ENCODE results near the gene TBX4.

Gene TBX4

GRCh38 chr17:61465550-61466237, 13.5 kb downstream of the TBX4 start:
- TF ChIP-seq, protein P1, sequence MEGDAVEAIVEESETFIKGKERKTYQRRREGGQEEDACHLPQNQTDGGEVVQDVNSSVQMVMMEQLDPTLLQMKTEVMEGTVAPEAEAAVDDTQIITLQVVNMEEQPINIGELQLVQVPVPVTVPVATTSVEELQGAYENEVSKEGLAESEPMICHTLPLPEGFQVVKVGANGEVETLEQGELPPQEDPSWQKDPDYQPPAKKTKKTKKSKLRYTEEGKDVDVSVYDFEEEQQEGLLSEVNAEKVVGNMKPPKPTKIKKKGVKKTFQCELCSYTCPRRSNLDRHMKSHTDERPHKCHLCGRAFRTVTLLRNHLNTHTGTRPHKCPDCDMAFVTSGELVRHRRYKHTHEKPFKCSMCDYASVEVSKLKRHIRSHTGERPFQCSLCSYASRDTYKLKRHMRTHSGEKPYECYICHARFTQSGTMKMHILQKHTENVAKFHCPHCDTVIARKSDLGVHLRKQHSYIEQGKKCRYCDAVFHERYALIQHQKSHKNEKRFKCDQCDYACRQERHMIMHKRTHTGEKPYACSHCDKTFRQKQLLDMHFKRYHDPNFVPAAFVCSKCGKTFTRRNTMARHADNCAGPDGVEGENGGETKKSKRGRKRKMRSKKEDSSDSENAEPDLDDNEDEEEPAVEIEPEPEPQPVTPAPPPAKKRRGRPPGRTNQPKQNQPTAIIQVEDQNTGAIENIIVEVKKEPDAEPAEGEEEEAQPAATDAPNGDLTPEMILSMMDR (IDR thresholded peaks at IDR 0.05; ENCODE audit: insufficient read depth, missing control alignments), result no peak
- DNase-seq (ENCODE audit: insufficient read length, low spot score) (no peak), FAIRE-seq (no peak)

- TF ChIP-seq, protein P1 (IDR thresholded peaks at IDR 0.05; ENCODE audit: insufficient read depth, missing control alignments), result no peak
- no peak for FAIRE-seq
Measured at GRCh38 chr17:61466246-61466645, 14.0 kb downstream of the TBX4 start.

GRCh38 chr17:61467416-61468262, 15.4 kb downstream of the TBX4 start:
- FAIRE-seq (no peak), DNase-seq (ENCODE audit: insufficient read length, low spot score) (no peak)

More at GRCh38 chr17:61466246-61466645, 14.0 kb downstream of the TBX4 start:
- DNase-seq (ENCODE audit: insufficient read length, low spot score), result no peak

GRCh38 chr17:61468263-61468907, 16.2 kb downstream of the TBX4 start:
- TF ChIP-seq, protein P1 (IDR thresholded peaks at IDR 0.05; ENCODE audit: insufficient read depth, missing control alignments), result no peak
- FAIRE-seq (no peak), DNase-seq (ENCODE audit: insufficient read length, low spot score) (no peak)

More at GRCh38 chr17:61467416-61468262, 15.4 kb downstream of the TBX4 start:
- TF ChIP-seq, protein P1 (IDR thresholded peaks at IDR 0.05; ENCODE audit: insufficient read depth, missing control alignments), result no peak

DNA sequence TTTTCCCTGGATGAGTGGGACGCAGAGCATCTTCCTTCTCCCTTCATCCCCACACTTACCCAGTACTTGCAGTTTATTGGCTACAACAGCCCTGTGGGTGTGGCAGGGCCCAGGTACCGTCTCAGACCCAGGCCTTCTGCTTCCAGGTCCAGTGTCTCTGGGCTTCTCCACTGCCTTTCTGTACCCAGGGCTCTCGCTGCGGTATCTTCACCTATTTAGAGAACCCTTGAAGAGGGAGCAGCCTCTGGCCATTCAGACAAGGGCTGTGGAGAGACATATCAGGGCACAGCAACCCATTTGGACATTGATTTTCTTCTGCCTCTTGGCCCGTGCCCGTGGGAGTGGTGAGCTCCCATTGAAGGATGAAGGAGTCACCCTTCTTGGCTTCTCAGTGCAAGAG, 17.3 kb downstream of the TBX4 start:
- no peak for FAIRE-seq
- TF ChIP-seq, protein P1 (IDR thresholded peaks at IDR 0.05; ENCODE audit: insufficient read depth, missing control alignments), result no peak
- no peak for DNase-seq (ENCODE audit: insufficient read length, low spot score)

DNA sequence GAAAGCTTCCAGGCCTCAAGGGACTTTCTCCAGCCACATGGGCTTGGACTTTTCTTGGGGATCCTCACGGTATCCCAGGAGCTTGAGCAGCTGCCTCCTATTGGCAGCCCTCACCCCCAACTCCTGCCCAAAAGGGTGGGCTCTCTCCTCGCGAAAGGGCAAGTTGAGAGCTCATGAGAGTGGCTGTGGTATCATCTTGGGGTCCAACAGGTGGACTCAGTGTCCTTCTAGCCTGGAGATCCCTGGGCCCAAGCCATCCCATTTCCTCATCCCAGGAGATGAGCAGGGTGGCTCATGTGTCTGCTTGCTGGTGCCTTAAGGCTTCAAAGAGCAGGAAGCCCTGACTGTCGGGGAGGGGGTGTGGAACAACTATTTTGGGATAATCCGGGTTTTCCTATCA, 17.7 kb downstream of the TBX4 start:
- no peak for DNase-seq (ENCODE audit: insufficient read length, low spot score)
- no peak for FAIRE-seq
- TF ChIP-seq, protein P1 (IDR thresholded peaks at IDR 0.05; ENCODE audit: insufficient read depth, missing control alignments), result no peak

Data from D721Med (cell line).